ENCODE measurements around the gene NRIP1. TPM values are rescaled to one million over a fixed set of nuclear protein-coding genes. Genes with fewer than 3 reads are reported as not detected.

The NRIP1 gene
- total RNA-seq, 1 experiment from 2014 or later: 29.6 TPM

DNA sequence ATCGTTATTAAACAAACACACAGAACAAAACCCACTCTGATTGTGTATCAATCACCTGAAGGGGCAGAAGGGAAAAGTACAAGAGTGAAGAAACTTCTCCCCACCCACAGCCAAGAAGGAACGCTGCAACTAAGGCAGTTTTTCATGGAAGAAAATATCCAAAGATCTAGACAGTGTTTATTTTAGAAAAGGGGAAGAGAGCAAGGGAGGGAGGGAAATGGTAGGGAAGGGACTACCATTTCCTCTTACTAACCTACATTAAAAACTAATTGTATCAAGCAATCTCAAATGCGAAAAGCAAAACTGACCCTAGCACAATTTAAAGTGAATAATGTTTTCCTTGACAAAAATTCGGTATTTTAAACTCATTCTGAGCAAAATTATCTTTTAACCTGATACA, 3.5 kb downstream of the NRIP1 start:
- Histone ChIP-seq H3K4me2 (ENCODE audit: low read length) (peak overlapping the region; percentile 75), H3K4me3 (replicated peaks in 1 of 2; ENCODE audit: low read depth in 1 of 2, low read length in 2 of 2) (peak overlapping the region; percentile 13 to 59; a peak in 3 of 4 replicates), H3K9me2 (ENCODE audit: insufficient read depth) (no peaks in the 10 kb centered on the region), H3K27ac (ENCODE audit: low read depth, low read length) (peak overlapping the region; percentile 95), H3K27me3 (ENCODE audit: insufficient read depth, low read length) (no peaks in the 10 kb centered on the region), H3K9me3 (ENCODE audit: control insufficient read depth in 1 of 2, insufficient read depth in 1 of 2, low read depth in 1 of 2, low read length in 2 of 2) (no peaks in the 10 kb centered on the region; a peak in 1 of 4 replicates), H3K9ac (ENCODE audit: low read length) (peak overlapping the region; percentile 67), H3K79me2 (ENCODE audit: insufficient read depth, low read length) (peaks cover 83% of the 10 kb centered on the region), H4K20me1 (ENCODE audit: insufficient read depth) (no peaks in the 10 kb centered on the region), H3K4me1 (ENCODE audit: control insufficient read depth in 1 of 2, insufficient read depth in 2 of 2, low read length in 2 of 2) (peaks cover 25 to 63% of the 10 kb centered on the region in 2 experiments), H3K36me3 (ENCODE audit: control insufficient read depth in 1 of 2, insufficient read depth in 2 of 2, low read length in 2 of 2) (no peaks in the 10 kb centered on the region), H2AFZ (ENCODE audit: low read depth, low read length, poor library complexity, severe bottlenecking) (no peak overlapping the region)
- POLR2A ChIA-PET: no interaction called here
- intact Hi-C loops (cut with micrococcal nuclease): no loop called here
- RAD21 ChIA-PET (ENCODE audit: low non-redundant PET in 1 of 2, low total read pairs in 2 of 2, uncharacterized antibody in 2 of 2, unreplicated experiment in 2 of 2): no interaction called here
- CTCF ChIA-PET: no interaction called here
- BruUV-seq (replicated peaks): no TSS peak
- DNase-seq (ENCODE audit: low read depth, low spot score): no peak
- ATAC-seq: no peak
- TF ChIP-seq EZH2phosphoT487 (IDR thresholded peaks at IDR 0.05; ENCODE audit: borderline replicate concordance): no peak
- TF ChIP-seq, protein P1, sequence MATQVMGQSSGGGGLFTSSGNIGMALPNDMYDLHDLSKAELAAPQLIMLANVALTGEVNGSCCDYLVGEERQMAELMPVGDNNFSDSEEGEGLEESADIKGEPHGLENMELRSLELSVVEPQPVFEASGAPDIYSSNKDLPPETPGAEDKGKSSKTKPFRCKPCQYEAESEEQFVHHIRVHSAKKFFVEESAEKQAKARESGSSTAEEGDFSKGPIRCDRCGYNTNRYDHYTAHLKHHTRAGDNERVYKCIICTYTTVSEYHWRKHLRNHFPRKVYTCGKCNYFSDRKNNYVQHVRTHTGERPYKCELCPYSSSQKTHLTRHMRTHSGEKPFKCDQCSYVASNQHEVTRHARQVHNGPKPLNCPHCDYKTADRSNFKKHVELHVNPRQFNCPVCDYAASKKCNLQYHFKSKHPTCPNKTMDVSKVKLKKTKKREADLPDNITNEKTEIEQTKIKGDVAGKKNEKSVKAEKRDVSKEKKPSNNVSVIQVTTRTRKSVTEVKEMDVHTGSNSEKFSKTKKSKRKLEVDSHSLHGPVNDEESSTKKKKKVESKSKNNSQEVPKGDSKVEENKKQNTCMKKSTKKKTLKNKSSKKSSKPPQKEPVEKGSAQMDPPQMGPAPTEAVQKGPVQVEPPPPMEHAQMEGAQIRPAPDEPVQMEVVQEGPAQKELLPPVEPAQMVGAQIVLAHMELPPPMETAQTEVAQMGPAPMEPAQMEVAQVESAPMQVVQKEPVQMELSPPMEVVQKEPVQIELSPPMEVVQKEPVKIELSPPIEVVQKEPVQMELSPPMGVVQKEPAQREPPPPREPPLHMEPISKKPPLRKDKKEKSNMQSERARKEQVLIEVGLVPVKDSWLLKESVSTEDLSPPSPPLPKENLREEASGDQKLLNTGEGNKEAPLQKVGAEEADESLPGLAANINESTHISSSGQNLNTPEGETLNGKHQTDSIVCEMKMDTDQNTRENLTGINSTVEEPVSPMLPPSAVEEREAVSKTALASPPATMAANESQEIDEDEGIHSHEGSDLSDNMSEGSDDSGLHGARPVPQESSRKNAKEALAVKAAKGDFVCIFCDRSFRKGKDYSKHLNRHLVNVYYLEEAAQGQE (IDR thresholded peaks at IDR 0.05; ENCODE audit: low read depth): no peak
- no peak for TF ChIP-seq ELF1 (IDR thresholded peaks at IDR 0.05; ENCODE audit: borderline replicate concordance, low read depth)
- no peak for TF ChIP-seq ZNF274 (IDR thresholded peaks at IDR 0.05; ENCODE audit: low read depth, low read length)

DNA sequence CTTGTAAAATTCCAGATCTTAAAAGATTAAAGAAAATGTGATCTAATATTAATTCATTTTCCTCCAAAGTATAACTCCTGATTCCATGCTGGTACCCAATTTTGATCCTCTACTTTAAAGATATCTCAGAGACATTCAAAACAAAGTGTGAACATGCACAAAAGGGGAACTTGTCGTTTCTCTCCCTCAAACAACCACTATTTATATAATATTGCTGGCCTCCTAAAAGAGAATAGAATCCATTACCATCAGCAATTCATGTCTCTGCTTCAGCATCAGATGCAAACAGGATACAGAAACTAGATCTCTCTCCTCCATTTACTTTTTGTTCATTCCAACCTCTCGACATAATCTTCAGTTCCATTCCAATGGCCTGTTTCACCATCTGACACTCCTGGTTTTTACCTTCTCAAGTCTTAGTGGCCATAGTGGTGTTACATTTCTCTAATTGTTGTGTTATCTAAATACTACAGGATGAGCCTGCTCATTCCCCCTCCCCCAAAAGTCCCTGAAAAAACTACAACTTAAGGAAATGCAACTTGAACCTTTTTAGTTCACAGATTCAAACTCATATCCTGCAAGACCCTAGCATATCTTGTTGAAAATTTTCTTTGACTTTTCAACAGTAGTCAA, 4.1 kb downstream of the NRIP1 start:
- H3K27me3 ChIP-seq (ENCODE audit: insufficient read depth, low read length): no peaks in the 10 kb centered on the region
- BruUV-seq (replicated peaks): no TSS peak
- H3K9ac ChIP-seq (ENCODE audit: low read length): peak overlapping the region; percentile 67
- peak overlapping the region; percentile 95 for H3K27ac ChIP-seq (ENCODE audit: low read depth, low read length)
- ChIA-PET POLR2A (no interaction called here), RAD21 (ENCODE audit: low non-redundant PET in 1 of 2, low total read pairs in 2 of 2, uncharacterized antibody in 2 of 2, unreplicated experiment in 2 of 2) (no interaction called here), CTCF (no interaction called here)
- H3K4me2 ChIP-seq (ENCODE audit: low read length): peak overlapping the region; percentile 75
- H4K20me1 ChIP-seq (ENCODE audit: insufficient read depth): no peaks in the 10 kb centered on the region
- peaks cover 89% of the 10 kb centered on the region for H3K79me2 ChIP-seq (ENCODE audit: insufficient read depth, low read length)
- peaks cover 28 to 70% of the 10 kb centered on the region in 2 experiments for H3K4me1 ChIP-seq (ENCODE audit: control insufficient read depth in 1 of 2, insufficient read depth in 2 of 2, low read length in 2 of 2)
- no peaks in the 10 kb centered on the region; a peak in 1 of 4 replicates for H3K9me3 ChIP-seq (ENCODE audit: control insufficient read depth in 1 of 2, insufficient read depth in 1 of 2, low read depth in 1 of 2, low read length in 2 of 2)
- no peak overlapping the region for H2AFZ ChIP-seq (ENCODE audit: low read depth, low read length, poor library complexity, severe bottlenecking)
- no peak for ATAC-seq
- peak overlapping the region; percentile 13 to 59; a peak in 3 of 4 replicates for H3K4me3 ChIP-seq (replicated peaks in 1 of 2; ENCODE audit: low read depth in 1 of 2, low read length in 2 of 2)
- DNase-seq (ENCODE audit: low read depth, low spot score): no peak
- no peaks in the 10 kb centered on the region for H3K9me2 ChIP-seq (ENCODE audit: insufficient read depth)
- intact Hi-C loops (cut with micrococcal nuclease): no loop called here
- H3K36me3 ChIP-seq (ENCODE audit: control insufficient read depth in 1 of 2, insufficient read depth in 2 of 2, low read length in 2 of 2): no peaks in the 10 kb centered on the region
- TF ChIP-seq, protein P2, sequence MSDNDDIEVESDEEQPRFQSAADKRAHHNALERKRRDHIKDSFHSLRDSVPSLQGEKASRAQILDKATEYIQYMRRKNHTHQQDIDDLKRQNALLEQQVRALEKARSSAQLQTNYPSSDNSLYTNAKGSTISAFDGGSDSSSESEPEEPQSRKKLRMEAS (IDR thresholded peaks at IDR 0.05): no peak
- TF ChIP-seq POLR2AphosphoS5 (IDR thresholded peaks at IDR 0.05; ENCODE audit: low read depth, low read length) (no peak), SP1 (IDR thresholded peaks at IDR 0.05; ENCODE audit: low read depth) (no peak), JUND (IDR thresholded peaks at IDR 0.05) (no peak), RAD21 (IDR thresholded peaks at IDR 0.05; ENCODE audit: low read depth) (no peak), CEBPB (IDR thresholded peaks at IDR 0.05; ENCODE audit: low read depth) (no peak), EGR1 (IDR thresholded peaks at IDR 0.05; ENCODE audit: low read depth) (no peak), EZH2 (IDR thresholded peaks at IDR 0.05) (no peak), CBX3 (IDR thresholded peaks at IDR 0.05; ENCODE audit: low read depth) (no peak), ZFX (IDR thresholded peaks at IDR 0.05) (no peak)
- TF ChIP-seq, protein P3, sequence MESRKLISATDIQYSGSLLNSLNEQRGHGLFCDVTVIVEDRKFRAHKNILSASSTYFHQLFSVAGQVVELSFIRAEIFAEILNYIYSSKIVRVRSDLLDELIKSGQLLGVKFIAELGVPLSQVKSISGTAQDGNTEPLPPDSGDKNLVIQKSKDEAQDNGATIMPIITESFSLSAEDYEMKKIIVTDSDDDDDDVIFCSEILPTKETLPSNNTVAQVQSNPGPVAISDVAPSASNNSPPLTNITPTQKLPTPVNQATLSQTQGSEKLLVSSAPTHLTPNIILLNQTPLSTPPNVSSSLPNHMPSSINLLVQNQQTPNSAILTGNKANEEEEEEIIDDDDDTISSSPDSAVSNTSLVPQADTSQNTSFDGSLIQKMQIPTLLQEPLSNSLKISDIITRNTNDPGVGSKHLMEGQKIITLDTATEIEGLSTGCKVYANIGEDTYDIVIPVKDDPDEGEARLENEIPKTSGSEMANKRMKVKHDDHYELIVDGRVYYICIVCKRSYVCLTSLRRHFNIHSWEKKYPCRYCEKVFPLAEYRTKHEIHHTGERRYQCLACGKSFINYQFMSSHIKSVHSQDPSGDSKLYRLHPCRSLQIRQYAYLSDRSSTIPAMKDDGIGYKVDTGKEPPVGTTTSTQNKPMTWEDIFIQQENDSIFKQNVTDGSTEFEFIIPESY (IDR thresholded peaks at IDR 0.05; ENCODE audit: extremely low read depth, insufficient replicate concordance, low read length): no peak
- TF ChIP-seq, protein P4, sequence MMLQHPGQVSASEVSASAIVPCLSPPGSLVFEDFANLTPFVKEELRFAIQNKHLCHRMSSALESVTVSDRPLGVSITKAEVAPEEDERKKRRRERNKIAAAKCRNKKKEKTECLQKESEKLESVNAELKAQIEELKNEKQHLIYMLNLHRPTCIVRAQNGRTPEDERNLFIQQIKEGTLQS (IDR thresholded peaks at IDR 0.05): no peak

Measured in HCT116 (cell line).